GM12872 (cell line): Measurements from ENCODE around the gene MYH13.

Experiments
- TF ChIP-seq, protein P1 (sequence below): IDR thresholded peaks from 3 replicates; pipeline ENCODE4 v1.5.1; 2011; ENCODE audit warnings: low read depth, mild to moderate bottlenecking, low read length, moderate library complexity; ENCODE audit not compliant: insufficient read depth

Gene MYH13

DNA sequence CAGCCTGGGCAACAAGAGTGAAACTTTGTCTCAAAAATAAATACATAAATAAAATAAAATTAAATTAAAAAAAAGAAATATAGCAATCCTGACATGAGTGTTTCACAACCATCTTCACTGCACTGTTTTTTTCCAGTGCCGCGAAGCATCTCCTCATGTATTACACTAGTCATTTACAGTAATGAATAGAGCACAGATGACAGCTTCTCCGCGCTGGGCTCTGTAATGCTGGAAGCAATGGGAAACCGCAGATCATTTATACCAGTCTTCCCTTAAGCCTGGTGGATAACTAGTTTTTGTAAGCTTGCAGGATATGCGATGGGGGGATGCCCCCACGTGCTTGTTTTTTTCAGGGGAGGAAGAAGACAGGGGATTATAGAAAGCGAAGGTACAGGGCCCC is 86.9 kb downstream of the MYH13 start:
- TF ChIP-seq, protein P1, sequence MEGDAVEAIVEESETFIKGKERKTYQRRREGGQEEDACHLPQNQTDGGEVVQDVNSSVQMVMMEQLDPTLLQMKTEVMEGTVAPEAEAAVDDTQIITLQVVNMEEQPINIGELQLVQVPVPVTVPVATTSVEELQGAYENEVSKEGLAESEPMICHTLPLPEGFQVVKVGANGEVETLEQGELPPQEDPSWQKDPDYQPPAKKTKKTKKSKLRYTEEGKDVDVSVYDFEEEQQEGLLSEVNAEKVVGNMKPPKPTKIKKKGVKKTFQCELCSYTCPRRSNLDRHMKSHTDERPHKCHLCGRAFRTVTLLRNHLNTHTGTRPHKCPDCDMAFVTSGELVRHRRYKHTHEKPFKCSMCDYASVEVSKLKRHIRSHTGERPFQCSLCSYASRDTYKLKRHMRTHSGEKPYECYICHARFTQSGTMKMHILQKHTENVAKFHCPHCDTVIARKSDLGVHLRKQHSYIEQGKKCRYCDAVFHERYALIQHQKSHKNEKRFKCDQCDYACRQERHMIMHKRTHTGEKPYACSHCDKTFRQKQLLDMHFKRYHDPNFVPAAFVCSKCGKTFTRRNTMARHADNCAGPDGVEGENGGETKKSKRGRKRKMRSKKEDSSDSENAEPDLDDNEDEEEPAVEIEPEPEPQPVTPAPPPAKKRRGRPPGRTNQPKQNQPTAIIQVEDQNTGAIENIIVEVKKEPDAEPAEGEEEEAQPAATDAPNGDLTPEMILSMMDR: no peak

DNA sequence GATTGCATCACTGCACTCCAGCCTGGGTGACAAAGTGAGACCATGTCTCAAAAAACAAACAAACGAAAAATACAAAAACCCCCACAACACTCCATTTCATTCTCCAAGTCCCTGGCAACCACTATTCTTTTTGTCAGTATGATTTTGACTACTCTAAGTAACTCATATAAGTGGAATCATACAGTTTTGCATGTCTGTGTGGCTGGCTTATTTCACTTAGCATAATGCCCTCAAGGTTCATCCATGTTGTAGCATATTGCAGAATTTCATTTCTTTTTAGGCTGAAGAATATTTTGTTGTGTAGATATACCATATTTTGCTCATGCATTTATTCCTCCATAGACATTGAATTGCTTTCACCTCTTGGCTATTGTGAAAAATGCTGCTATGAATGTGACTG is 92.7 kb downstream of the MYH13 start:
- TF ChIP-seq, protein P1: no peak

DNA sequence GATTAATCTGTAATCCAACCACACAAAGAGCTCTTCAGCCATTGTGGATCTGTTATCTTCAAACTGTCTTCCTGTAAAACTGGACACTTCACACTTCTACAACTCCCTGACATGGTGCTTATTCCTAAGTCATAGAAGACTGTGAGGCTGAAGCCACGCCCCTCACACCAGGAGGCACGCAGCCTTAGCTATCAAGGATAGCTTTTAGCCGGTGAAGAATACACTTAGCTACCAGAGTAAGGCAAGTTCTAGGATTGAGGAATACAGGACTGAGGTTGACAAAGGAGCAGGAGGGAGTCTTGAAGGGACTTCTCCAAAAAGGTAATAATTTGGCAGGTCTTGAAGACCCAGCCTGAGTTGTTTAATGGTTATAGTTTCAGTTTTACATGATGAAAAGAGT is 94.6 kb downstream of the MYH13 start:
- TF ChIP-seq, protein P1: no peak

DNA sequence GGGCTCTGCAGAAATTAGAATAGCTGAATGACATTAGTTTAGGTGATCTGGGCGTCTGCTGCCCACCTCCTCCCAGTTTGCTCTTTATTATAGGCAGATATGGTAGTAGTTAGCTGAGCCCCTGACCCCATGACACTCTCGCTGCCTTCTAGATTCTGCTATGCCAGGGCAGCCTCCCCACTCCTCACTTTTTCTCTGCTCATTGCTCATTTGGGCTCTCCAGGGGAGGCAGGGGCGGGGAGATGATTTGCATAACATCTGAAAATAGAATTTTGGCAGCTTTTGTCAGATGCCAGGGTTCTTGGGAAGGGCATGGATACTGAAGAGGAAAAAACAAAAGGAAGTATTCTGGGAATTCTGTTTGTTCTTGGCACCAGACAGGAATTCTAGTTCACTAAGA is 96.4 kb downstream of the MYH13 start:
- TF ChIP-seq, protein P1: no peak

DNA sequence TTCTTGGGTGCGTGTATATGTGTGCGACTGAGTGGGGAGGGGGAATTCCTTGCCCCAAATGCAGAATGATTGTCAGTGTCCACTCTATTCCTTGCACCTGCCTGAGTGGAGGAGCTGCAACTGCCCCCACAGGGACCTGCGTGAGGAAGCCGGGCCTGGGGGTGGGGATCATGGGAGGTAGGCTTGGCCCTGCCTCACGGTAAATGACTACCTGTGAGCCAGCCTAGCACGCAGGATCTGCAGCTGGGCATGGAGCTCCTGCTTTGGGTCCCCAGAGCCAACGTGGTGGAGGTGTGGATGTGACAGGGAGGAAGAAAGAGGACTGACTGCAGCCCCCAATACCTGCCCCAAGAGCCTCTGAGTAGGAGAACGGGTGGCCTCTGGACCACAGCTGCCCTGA is 97.4 kb downstream of the MYH13 start:
- TF ChIP-seq, protein P1: no peak

DNA sequence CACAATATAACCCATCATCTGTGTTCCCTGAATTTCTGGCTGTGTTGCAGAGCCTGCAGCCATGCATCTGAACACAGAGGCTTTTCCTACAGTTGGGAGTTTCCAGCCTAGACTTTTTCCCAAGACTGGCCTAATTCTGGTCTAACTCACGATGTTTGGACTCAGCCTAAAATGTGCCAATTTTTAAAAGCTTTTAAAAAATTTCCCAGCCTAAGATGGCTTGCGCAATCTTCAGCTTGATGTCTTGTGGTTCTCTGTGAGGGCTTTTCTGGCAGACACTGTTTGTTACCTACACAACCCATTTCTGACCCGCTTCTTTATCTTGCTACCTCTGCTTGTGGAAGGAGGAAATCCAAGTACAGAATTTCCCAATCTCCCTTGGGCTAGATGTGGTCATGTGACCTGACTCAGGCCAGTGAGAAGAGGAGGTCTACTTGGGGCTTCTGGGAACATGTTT is 101.7 kb downstream of the MYH13 start:
- TF ChIP-seq, protein P1: no peak

DNA sequence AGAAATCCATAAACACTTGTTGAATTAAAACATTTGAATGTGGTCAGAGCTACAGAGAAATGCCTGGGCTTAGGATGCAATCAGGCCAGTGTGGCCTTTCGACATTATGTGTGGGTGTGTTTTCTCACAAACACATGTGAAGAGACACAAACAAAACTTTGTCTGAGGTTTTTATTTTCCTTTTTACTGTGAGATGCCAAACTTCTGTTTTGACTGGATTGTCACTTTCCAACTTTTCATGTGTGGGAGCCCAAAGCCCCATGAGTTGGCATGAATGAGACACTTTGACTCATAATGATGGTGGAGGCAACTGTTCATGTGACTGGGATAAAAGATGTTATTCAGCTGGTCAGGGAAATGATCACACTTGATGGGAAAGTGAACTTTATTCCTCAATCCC is 102.5 kb downstream of the MYH13 start:
- TF ChIP-seq, protein P1: no peak

DNA sequence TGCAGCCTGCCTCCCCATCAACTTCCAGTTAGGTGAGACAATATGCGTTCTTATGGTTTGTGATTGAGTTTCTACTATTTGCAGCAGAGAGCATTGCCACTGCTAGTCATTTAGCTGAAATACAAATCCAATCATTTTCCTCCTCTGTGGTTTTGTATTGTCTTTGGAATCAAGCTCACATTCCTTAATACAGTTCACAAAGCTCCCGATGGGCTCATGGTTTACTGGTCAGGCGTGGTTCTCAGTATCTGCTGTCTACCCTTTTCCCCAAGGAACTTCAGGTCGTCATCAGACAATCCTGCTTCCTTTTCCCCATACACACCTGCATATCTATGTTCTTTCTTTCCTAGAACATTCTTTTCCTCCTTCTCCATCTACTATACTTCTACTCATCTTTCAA is 104.8 kb downstream of the MYH13 start:
- TF ChIP-seq, protein P1: no peak
